ENCODE measurements around the gene SCUBE1.

Gene SCUBE1

GRCh38 chr22:43169310-43170130 is 173.7 kb downstream of the SCUBE1 start:
- DNase-seq = no peak

- no peak for DNase-seq
Measured at GRCh38 chr22:43168471-43169309, 174.5 kb downstream of the SCUBE1 start.

GRCh38 chr22:43167001-43167589 is 176.1 kb downstream of the SCUBE1 start:
- no peak for DNase-seq

GRCh38 chr22:43166132-43166930 is 176.8 kb downstream of the SCUBE1 start:
- no peak for DNase-seq

GRCh38 chr22:43164636-43165035 is 178.5 kb downstream of the SCUBE1 start:
- no peak for DNase-seq

GRCh38 chr22:43163241-43163795 is 179.9 kb downstream of the SCUBE1 start:
- no peak for DNase-seq

- DNase-seq = no peak
Measured at GRCh38 chr22:43162412-43163150, 180.6 kb downstream of the SCUBE1 start.

- DNase-seq = no peak
Measured at GRCh38 chr22:43160497-43161126, 182.6 kb downstream of the SCUBE1 start.

GRCh38 chr22:43159484-43160178 is 183.5 kb downstream of the SCUBE1 start:
- no peak for DNase-seq

GRCh38 chr22:43158778-43159483 is 184.2 kb downstream of the SCUBE1 start:
- no peak for DNase-seq

- DNase-seq = no peak
Measured at GRCh38 chr22:43157874-43158546, 185.2 kb downstream of the SCUBE1 start.

GRCh38 chr22:43156413-43156812 is 186.8 kb downstream of the SCUBE1 start:
- no peak for DNase-seq

GRCh38 chr22:43155789-43156188 is 187.4 kb downstream of the SCUBE1 start:
- no peak for DNase-seq

- no peak for DNase-seq
Measured at GRCh38 chr22:43154887-43155536, 188.2 kb downstream of the SCUBE1 start.

GRCh38 chr22:43153899-43154298 is 189.3 kb downstream of the SCUBE1 start:
- DNase-seq = no peak

GRCh38 chr22:43152357-43153071 is 190.7 kb downstream of the SCUBE1 start:
- DNase-seq = peak; percentile 45

GRCh38 chr22:43152003-43152356 is 191.2 kb downstream of the SCUBE1 start:
- no peak for DNase-seq

All from effector CD8-positive, alpha-beta T cell (primary cell).